Caco-2 (cell line): Measurements from ENCODE around the gene ZKSCAN1. TPM values are rescaled to one million over a fixed set of nuclear protein-coding genes. Genes with fewer than 3 reads are reported as not detected.
A peak's percentile ranks its signal among the peaks of the same experiment; 100 is the strongest.

Experiments
- BruUV-seq: library from RNA; stranded (reverse); fragments of 400-500 nt; replicated peaks from 2 replicates; lab custom pipeline; 2021; lab: Mats Ljungman, UMichigan
- CTCF ChIA-PET: fragments of 300-600 bp; sonication (Branson Sonifier 250); formaldehyde crosslinking; loops from one replicate; lab custom pipeline; 2022; ENCODE audit warnings: antibody characterized with exemption; lab: Charles Lee
- POLR2A ChIA-PET: fragments of 300-600 bp; sonication (Branson Sonifier 250); formaldehyde crosslinking; loops from one replicate; lab custom pipeline; 2022; ENCODE audit warnings: antibody characterized with exemption; lab: Charles Lee
- DNase-seq, 2 experiments: peaks; one replicate each; pipeline versions ENCODE4 v3.0.0 to v3.0.0-alpha.2; 2020 to 2022
- H3K27me3 ChIP-seq: replicated peaks from 2 replicates; pipeline ENCODE4 v1.6.0; 2011; ENCODE audit warnings: low read length; ENCODE audit not compliant: control insufficient read depth, insufficient read depth
- H3K36me3 ChIP-seq: 2 replicates; pipeline ENCODE4 v1.5.1; 2011; ENCODE audit warnings: low read length; ENCODE audit not compliant: control insufficient read depth, insufficient read depth
- H3K4me1 ChIP-seq: fragments of 250-450 bp; sonication (Bioruptor Pico); 2 replicates; pipeline ENCODE4 v1.5.1; 2020; ENCODE audit warnings: mild to moderate bottlenecking
- H3K4me3 ChIP-seq: 2 replicates; pipeline ENCODE4 v1.5.1; 2011; ENCODE audit warnings: low read depth, mild to moderate bottlenecking, control low read depth, low read length
- H3K9me3 ChIP-seq: fragments of 250-450 bp; sonication (Bioruptor Pico); 2 replicates; pipeline ENCODE4 v1.5.1; 2020; ENCODE audit warnings: mild to moderate bottlenecking, moderate library complexity
- H3K27ac Mint-ChIP-seq: one replicate; pipeline ENCODE4 v1.8.0; 2022; ENCODE audit warnings: mixed read lengths; ENCODE audit not compliant: unreplicated experiment
- H3K27me3 Mint-ChIP-seq: one replicate; pipeline ENCODE4 v1.8.0; 2022; ENCODE audit warnings: mixed read lengths; ENCODE audit not compliant: insufficient read depth, unreplicated experiment
- H3K36me3 Mint-ChIP-seq: one replicate; pipeline ENCODE4 v1.8.0; 2022; ENCODE audit warnings: mild to moderate bottlenecking, mixed read lengths; ENCODE audit not compliant: insufficient read depth, unreplicated experiment
- H3K4me1 Mint-ChIP-seq: one replicate; pipeline ENCODE4 v1.8.0; 2022; ENCODE audit warnings: low read depth, mixed read lengths; ENCODE audit not compliant: unreplicated experiment
- H3K4me3 Mint-ChIP-seq: one replicate; pipeline ENCODE4 v1.8.0; 2022; ENCODE audit warnings: mild to moderate bottlenecking, moderate library complexity, mixed read lengths; ENCODE audit not compliant: unreplicated experiment
- H3K9me3 Mint-ChIP-seq: one replicate; pipeline ENCODE4 v1.8.0; 2022; ENCODE audit warnings: mixed read lengths; ENCODE audit not compliant: unreplicated experiment
- intact Hi-C: fragments of 100-400 bp; cut with micrococcal nuclease; formaldehyde crosslinking; loops from one replicate; pipeline ENCODE4 v1.10.0; 2022; ENCODE audit not compliant: unreplicated experiment
- total RNA-seq: library from RNA; stranded (reverse); gene quantifications from 2 replicates; pipeline ENCODE4 v1.2.3, GENCODE V29; 2022
- TF ChIP-seq, protein P1 (sequence below), 2 experiments: fragments of 200-600 bp in 1 of 2; IDR thresholded peaks; 1 replicate in 1 of 2; 2 replicates in 1 of 2; pipeline versions ENCODE4 v1.5.1 to v1.8.0; 2011 to 2022; ENCODE audit warnings: antibody characterized with exemption in 1 of 2, control low read depth in 1 of 2, inconsistent platforms in 1 of 2, low read depth in 1 of 2, low read length in 1 of 2, mild to moderate bottlenecking in 1 of 2, moderate library complexity in 1 of 2; ENCODE audit not compliant: insufficient read depth in 1 of 2, severe bottlenecking in 1 of 2, unreplicated experiment in 1 of 2

Gene ZKSCAN1
- total RNA-seq, 1 experiment from 2014 or later = 44.8 TPM

DNA sequence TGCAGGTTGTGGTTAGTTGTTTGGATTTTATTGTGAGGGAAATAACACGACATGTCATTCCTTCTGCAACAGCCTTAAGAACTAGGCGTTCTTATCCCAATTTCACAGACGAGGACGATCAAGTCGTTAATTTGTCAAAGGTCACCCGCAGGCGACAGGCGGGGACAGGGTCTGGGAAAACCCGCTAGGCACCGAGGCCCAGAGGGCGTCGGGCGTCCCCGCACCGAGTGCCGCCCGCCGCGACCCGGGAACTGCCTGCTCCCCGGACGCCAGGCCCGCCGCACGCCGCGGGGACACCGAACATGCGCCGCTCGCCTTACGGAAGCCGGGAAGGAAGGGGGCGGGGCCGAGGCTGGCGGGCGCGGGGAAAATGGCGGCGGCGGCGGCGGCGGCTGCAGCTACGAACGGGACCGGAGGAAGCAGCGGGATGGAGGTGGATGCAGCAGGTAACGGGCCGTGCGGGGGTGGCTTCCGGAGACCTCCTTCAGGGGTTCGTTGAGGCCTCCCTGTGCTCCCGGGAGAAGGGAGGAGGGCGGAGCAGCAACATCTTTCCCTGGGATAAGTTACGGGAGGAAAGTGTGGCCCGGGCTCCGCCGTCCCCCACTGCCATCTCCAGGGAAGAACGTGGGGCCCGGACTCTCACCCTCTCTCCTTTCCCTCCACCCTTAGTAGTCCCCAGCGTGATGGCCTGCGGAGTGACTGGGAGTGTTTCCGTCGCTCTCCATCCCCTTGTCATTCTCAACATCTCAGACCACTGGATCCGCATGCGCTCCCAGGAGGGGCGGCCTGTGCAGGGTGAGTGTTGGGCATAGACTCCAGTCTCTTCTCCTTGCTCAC is 73.4 kb downstream of the ZKSCAN1 start, which contains the start of gene COPS6:
COPS6 (plus strand) TSS at position 349 of the 837 bp plus-strand sequence; CDS start at position 371, 22 bp downstream.
- no TSS peak for BruUV-seq
- Mint-ChIP-seq H3K4me1 (peaks cover 8% of the 10 kb centered on the region), H3K4me3 (peak within 1 kb of the TSS; percentile 88), H3K9me3 (no peaks in the 10 kb centered on the region), H3K36me3 (peaks cover 52% of the 10 kb centered on the region), H3K27me3 (no peaks in the 10 kb centered on the region), H3K27ac (peak within 1 kb of the TSS; percentile 71)
- DNase-seq = peak; percentile 84 to 93
- H3K27me3 ChIP-seq = no peaks in the 10 kb centered on the region
- CTCF ChIA-PET = interaction anchor here (0.6 kb wide), 2 partner anchors 95 to 109 kb away, joined by 4 read pairs; no protein-coding TSS in a partner anchor
- peak within 1 kb of the TSS; percentile 76 for H3K4me3 ChIP-seq
- peaks cover 2% of the 10 kb centered on the region; the same call in 1 of the 2 replicates for H3K36me3 ChIP-seq
- TF ChIP-seq, protein P1, sequence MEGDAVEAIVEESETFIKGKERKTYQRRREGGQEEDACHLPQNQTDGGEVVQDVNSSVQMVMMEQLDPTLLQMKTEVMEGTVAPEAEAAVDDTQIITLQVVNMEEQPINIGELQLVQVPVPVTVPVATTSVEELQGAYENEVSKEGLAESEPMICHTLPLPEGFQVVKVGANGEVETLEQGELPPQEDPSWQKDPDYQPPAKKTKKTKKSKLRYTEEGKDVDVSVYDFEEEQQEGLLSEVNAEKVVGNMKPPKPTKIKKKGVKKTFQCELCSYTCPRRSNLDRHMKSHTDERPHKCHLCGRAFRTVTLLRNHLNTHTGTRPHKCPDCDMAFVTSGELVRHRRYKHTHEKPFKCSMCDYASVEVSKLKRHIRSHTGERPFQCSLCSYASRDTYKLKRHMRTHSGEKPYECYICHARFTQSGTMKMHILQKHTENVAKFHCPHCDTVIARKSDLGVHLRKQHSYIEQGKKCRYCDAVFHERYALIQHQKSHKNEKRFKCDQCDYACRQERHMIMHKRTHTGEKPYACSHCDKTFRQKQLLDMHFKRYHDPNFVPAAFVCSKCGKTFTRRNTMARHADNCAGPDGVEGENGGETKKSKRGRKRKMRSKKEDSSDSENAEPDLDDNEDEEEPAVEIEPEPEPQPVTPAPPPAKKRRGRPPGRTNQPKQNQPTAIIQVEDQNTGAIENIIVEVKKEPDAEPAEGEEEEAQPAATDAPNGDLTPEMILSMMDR (IDR thresholded peaks at IDR 0.05; ENCODE audit: insufficient read depth in 1 of 2, low read depth in 1 of 2, low read length in 1 of 2, severe bottlenecking in 1 of 2, unreplicated experiment in 1 of 2) = no peak
- H3K4me1 ChIP-seq = 0 out of 2 replicates have a peak, but pooled peaks cover 7% of the 10 kb centered on the region
- no peaks in the 10 kb centered on the region for H3K9me3 ChIP-seq
- intact Hi-C loops = loop anchor here (1.0 kb wide), 1 partner anchor 11 kb away; no protein-coding TSS in a partner anchor
- POLR2A ChIA-PET = no interaction called here

DNA sequence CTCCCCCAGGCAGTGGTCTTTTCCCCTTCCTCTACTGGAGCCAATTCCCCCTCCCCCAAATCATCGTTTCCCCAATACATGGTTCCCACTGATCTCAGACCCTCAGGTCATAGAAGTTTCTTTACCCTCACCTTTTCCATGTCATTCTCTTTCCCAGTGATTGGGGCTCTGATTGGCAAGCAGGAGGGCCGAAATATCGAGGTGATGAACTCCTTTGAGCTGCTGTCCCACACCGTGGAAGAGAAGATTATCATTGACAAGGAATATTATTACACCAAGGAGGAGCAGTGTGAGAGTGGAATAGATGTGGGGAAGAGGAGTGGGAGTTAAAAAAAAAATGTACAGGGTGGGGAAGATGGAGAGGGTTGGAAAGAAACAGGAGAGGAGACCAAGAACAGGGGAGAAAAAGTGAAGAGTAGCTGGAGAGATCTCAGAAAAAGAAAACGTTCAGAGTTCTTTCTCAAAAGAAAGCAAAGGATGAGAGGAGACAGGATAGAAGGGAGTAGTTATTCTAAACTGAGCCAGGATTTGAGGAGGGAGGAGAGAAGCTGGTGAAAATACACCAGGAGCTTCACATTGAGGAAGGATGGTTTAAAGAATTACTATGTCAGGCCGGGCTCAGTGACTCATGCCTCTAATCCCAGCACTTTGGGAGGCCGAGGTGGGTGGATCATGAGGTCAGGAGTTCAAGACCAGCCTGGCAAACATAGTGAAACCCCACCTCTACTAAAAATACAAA is 74.2 kb downstream of the ZKSCAN1 start:
- Histone ChIP-seq H3K4me1 (0 out of 2 replicates have a peak, but pooled peaks cover 7% of the 10 kb centered on the region), H3K36me3 (peaks cover 2% of the 10 kb centered on the region; the same call in 1 of the 2 replicates), H3K27me3 (no peaks in the 10 kb centered on the region), H3K4me3 (peak overlapping the region; percentile 76), H3K9me3 (no peaks in the 10 kb centered on the region)
- DNase-seq = no peak
- TF ChIP-seq, protein P1 (IDR thresholded peaks at IDR 0.05; ENCODE audit: insufficient read depth in 1 of 2, low read depth in 1 of 2, low read length in 1 of 2, severe bottlenecking in 1 of 2, unreplicated experiment in 1 of 2) = no peak
- intact Hi-C loops = no loop called here
- Mint-ChIP-seq H3K27me3 (no peaks in the 10 kb centered on the region), H3K36me3 (peaks cover 60% of the 10 kb centered on the region), H3K4me1 (peaks cover 8% of the 10 kb centered on the region), H3K4me3 (peak overlapping the region; percentile 88), H3K27ac (peak overlapping the region; percentile 71), H3K9me3 (no peaks in the 10 kb centered on the region)
- ChIA-PET POLR2A (no interaction called here), CTCF (interaction anchor here (0.6 to 0.7 kb wide), 2 partner anchors 11 to 96 kb away, joined by 4 read pairs; no protein-coding TSS in a partner anchor)
- no TSS peak for BruUV-seq
